TTC549 (cell line): Measurements from ENCODE around the gene TRMT6.

ENCODE experiments used
- FAIRE-seq: peaks from 2 replicates; lab custom pipeline; 2012; peaks lifted over from hg19 to GRCh38; lab: Jason Lieb, UNC

TRMT6 gene

DNA sequence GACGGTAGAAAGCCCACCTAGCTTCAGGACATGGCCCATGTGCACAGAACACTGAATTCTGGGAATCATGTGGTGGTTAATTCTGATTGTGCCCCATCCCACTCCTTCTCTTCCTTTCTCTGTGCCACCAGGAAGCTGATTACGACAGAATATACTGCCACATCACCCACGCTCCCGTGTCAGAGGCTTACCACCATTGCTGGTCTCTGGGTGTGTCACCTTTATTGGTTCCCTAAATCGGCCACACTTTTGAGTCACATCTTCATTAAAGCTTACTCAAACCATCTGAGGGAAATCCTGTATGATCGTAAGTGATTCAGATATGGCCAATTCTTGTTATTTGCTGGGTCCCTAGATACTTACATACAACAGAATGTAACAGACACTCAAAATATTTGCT, 3.1 kb downstream of the TRMT6 start:
- no peak for FAIRE-seq

DNA sequence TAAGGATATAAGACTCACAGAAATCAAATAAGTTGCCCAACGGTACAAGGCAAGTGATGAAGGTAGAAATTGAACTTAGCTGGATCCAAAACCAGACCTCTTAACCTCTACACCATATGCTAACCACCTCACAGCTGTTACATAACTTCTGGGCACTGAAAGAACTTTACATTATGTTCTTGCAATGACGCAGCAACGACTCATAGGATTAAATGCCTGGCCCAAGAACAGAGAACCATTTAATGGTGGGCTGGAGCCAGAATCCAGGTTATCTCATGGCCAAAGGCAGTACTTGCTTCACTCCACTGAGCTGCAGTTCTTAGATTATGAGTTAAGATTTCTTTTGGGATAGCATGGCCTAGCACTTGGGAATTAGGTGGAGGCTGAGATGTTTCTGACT, 4.4 kb downstream of the TRMT6 start:
- FAIRE-seq, result no peak

- no peak for FAIRE-seq
Measured at GRCh38 chr20:5938456-5939029, 11.8 kb downstream of the TRMT6 start.

DNA sequence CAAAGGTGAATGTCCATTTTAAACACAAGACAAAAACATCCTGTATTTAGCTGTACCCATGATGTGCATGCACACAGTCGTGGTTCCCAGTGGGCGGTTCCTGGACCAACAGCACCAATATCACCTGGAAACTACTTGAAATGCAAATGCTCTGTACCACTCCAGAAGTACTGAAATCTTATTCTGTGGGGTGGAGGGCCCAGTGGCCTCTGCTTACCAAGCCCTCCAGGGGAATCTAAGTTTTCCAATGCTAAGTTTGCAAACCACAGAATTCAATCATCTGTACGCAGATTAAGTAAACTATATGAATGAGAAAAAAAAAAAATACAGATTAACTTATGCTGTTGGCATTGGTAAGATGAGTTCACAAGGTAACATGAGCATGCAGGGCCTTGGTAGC, 14.1 kb downstream of the TRMT6 start:
- no peak for FAIRE-seq

DNA sequence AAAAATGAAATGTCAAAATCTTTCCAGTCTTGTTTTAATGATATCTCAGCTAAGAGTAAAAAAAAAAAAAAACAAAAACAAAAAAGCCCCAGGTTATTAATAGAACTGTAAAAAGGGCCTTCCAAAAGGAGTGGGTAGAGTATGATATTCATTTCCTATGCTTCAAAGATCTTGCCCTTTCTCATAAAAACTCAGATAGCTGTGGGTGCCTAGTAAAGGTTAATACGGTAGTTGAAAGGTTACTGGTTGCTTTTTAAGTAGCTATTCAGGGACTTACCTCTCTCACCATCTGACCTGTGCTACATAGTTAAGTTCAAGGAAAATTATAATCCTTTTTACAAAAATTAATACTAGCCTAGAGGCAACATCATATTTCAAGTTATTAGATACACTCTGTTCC, 14.9 kb downstream of the TRMT6 start:
- FAIRE-seq, result no peak

DNA sequence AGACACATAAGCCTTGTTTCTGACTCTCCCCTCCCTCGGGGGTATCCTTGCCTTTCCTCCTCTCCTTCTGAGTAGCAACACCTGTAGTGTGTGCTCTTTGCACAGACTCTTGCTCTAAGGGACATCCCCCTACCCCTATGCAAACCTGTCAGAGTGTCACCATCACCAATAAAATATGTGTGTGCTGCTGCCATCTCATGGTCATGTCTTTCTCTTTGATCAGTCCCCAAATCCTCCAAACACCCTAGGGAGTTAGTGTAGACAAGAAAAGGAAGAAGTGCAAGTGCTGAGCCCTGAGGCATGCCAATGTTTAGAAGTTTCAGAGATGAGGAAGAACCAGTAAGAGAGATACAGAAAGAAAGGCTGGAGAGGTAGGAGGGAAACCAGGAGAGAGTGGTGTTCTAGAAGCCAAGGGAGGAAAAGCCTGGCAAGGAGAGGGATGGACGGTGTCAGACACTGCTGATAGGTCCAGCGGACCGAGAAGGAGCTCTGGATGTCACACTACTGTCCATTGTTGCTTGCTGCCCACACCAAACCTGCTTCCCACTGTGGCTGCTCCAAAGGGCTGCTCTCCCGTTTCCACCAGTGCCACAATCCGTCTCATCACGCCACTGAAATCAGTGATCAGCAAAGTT, 16.4 kb downstream of the TRMT6 start:
- FAIRE-seq, result no peak

DNA sequence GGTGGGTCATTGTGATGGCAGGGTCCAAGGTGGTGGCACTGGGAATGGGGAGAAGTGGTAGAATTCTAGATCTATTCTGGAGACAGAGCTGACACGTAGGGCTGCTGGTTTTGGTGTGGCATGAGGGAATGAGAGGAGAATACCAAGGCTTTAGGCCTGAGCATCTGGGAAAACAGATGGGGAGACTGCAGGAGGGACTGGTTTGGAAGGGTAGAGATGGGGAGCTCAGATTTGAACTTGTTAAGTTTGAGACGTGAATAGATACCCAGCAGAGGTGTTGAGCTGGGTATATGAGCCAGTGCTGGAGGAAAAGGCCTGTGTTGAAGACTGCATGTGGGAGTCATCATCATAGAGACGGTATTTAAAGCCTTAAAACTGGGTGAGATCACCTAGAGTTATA, 17.5 kb downstream of the TRMT6 start:
- FAIRE-seq, result no peak

GRCh38 chr20:5931411-5931810, 18.9 kb downstream of the TRMT6 start:
- no peak for FAIRE-seq

DNA sequence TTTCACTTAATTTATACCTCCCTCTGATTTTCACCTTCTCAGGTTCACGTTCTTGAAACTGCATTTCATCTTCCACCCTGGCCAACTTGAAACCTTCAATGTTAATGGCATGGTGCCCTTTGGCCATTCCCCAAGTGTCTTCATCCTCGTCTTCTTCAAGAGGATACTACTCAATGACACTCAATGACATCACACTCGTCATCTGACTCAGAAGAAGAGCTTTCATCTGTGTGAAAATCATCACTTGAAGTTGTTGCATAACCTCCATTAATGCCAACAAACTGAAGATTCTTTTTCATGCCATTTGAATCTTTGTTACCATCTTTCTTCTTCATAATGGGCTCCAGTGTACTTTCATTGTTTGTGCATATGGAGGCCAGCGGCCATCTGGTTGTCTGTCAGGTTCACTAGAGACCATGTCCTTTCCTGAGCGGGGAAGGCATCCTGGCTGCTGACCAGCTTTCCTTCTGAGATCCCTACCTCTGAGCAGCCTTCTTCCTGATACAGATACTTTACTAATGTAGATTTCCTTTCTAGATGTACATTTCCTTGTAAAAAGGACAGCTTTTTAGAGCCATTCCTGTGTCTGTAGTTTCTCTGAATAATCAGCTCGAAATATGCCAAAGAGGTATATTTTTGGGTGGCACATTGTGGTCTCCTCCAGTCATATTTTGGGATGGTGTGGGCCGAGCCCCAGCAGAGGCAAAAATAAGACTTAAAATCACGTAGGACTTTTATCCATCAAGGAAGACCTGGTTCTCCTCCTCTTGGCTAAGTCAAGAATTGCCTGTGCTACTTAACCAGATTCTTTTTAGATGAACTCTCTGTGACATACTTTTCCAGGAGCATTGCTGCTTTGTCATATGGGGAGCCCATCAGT, 21.3 kb downstream of the TRMT6 start:
- FAIRE-seq, result no peak

GRCh38 chr20:5927749-5928462, 22.4 kb downstream of the TRMT6 start:
- no peak for FAIRE-seq

GRCh38 chr20:5925551-5925950, 24.8 kb downstream of the TRMT6 start:
- FAIRE-seq, result no peak

DNA sequence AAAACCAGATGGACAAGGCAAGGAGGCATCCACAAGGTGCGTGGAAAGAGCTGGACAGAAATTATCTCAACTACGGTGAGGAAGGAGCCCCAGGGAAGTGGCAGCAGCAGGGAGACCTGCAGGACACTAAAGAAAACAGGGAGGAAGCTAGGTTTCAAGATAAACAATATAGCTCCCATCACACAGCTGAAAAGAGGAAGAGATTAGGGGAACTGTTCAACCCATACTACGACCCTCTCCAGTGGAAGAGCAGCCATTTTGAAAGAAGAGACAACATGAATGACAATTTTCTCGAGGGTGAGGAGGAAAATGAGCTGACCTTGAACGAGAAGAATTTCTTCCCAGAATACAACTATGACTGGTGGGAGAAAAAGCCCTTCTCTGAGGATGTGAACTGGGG, 26.8 kb downstream of the TRMT6 start:
- no peak for FAIRE-seq

DNA sequence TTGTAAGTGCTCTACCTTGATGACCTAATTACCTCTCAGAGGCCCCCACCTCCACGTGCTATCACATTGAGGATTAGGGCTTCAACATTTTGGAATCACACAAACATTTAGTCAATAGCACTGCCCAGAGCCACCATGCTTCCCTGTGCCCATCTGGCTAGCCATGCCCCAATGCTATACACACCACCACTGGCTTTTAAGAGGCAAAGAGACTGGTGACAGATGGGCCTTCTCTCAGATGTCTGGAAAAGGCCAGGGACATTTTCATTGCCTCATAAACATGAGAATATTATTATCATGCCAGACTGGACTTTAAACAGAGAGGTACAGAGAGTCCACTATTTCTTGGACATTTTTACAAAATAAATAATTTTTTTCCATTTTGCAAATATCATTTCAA, 29.8 kb downstream of the TRMT6 start:
- no peak for FAIRE-seq

GRCh38 chr20:5919626-5920544, 30.4 kb downstream of the TRMT6 start:
- no peak for FAIRE-seq

- no peak for FAIRE-seq
Measured at GRCh38 chr20:5918856-5919625, 31.3 kb downstream of the TRMT6 start.

GRCh38 chr20:5914859-5915258, 35.5 kb downstream of the TRMT6 start:
- FAIRE-seq, result no peak

DNA sequence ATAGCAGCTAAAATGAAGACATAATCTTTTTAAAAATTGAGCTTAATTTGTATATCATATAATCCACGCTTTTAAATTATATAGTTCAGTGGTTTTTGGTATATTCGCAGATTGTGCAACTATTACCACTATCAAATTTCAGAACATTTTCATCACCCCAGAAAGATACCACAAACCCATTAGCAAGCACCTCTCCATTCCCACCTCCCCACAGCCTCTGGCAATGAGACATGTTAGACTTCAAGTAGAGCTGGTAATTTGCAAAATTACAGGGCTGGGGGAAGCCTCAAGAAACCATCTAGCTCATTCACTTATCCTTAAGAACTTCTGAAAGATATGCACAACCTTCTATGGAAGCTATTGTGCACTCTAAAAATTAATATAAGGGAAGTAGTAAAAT, 37.2 kb downstream of the TRMT6 start:
- no peak for FAIRE-seq

DNA sequence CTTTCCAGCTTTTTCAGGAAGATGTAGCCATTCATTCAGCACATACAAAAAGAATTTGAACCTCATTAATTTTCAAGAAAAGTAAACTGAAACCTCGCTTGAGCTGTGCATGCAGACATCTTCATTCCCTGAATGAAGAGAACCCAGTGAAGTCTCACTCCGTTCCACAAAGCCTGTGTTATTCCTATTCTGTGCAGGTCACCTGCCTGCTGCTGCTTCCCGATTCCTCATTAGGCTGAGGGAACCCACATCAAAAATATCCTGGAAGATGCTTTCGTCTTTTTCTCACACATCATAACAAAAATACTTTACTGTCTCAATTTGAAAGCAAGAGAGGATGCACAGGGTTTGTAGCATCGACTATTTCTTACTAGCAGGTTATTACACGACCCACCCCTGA, 40.1 kb downstream of the TRMT6 start:
- no peak for FAIRE-seq

- FAIRE-seq, result no peak
Measured at GRCh38 chr20:5908981-5909380, 41.4 kb downstream of the TRMT6 start.

DNA sequence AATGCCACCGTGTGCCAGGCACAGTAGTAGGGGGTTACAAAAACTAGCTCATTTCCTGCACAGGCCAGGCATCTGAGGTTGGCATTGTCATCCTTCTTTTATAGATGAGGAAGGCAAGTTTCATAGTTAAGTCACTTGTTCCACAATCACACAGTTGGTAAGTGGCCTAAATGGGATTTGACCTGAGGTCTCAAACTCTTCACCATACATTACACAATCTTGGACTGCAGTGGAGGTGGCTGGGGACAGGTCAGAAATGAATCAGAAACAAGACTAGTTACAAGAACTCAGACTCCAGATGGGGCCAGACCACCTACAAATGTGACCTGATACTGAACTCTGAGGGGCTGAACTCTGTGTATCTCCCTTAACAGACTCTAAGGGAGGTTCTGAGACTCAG, 49.4 kb downstream of the TRMT6 start:
- no peak for FAIRE-seq

GRCh38 chr20:5899444-5899843, 50.9 kb downstream of the TRMT6 start:
- no peak for FAIRE-seq
